ENCODE measurements around the gene TAF4. TPM values are rescaled to one million over a fixed set of nuclear protein-coding genes. Genes with fewer than 3 reads are reported as not detected.
A peak's percentile ranks its signal among the peaks of the same experiment; 100 is the strongest.

Gene TAF4
- polyA plus RNA-seq, 1 donor from 2014 or later = 3.4 TPM

GRCh38 chr20:62018437-62019143, 47.1 kb downstream of the TAF4 start:
- H3K36me3 Mint-ChIP-seq = no peaks in the 10 kb centered on the region
- no peaks in the 10 kb centered on the region for H3K9me3 Mint-ChIP-seq
- H3K27ac Mint-ChIP-seq = no peak overlapping the region
- H3K27me3 Mint-ChIP-seq = no peaks in the 10 kb centered on the region
- peaks cover 0 to 16% (median 11%) of the 10 kb centered on the region in 3 donors for H3K4me1 Mint-ChIP-seq
- H3K4me3 Mint-ChIP-seq = no peak overlapping the region

- Mint-ChIP-seq H3K4me1 (peaks cover 0 to 15% (median 9%) of the 10 kb centered on the region in 3 donors), H3K27ac (no peak overlapping the region), H3K4me3 (no peak overlapping the region), H3K36me3 (peaks cover 2% of the 10 kb centered on the region), H3K9me3 (no peaks in the 10 kb centered on the region), H3K27me3 (no peaks in the 10 kb centered on the region)
These were observed 50.0 kb downstream of the TAF4 start for GRCh38 chr20:62015540-62016288.

GRCh38 chr20:62014889-62015537, 50.7 kb downstream of the TAF4 start:
- Mint-ChIP-seq H3K36me3 (peaks cover 2% of the 10 kb centered on the region), H3K4me1 (peaks cover 0 to 10% (median 8%) of the 10 kb centered on the region in 3 donors), H3K27ac (no peak overlapping the region), H3K27me3 (no peaks in the 10 kb centered on the region), H3K9me3 (no peaks in the 10 kb centered on the region), H3K4me3 (no peak overlapping the region)

GRCh38 chr20:62014488-62014775, 51.2 kb downstream of the TAF4 start:
- H3K36me3 Mint-ChIP-seq = peaks cover 2% of the 10 kb centered on the region
- no peak overlapping the region for H3K4me3 Mint-ChIP-seq
- peak overlapping the region in 1 of 3 donors; percentile 63 for H3K27ac Mint-ChIP-seq
- H3K4me1 Mint-ChIP-seq = peaks cover 0 to 10% (median 8%) of the 10 kb centered on the region in 3 donors
- no peaks in the 10 kb centered on the region for H3K9me3 Mint-ChIP-seq
- H3K27me3 Mint-ChIP-seq = no peaks in the 10 kb centered on the region

- Mint-ChIP-seq H3K27ac (no peak overlapping the region), H3K9me3 (no peaks in the 10 kb centered on the region), H3K4me1 (peaks cover 0 to 6% (median 5%) of the 10 kb centered on the region in 3 donors), H3K4me3 (no peak overlapping the region), H3K27me3 (no peaks in the 10 kb centered on the region), H3K36me3 (peaks cover 2% of the 10 kb centered on the region)
These were observed 53.0 kb downstream of the TAF4 start for GRCh38 chr20:62012631-62013030.

- Mint-ChIP-seq H3K27ac (no peak overlapping the region), H3K36me3 (peaks cover 2% of the 10 kb centered on the region), H3K27me3 (no peaks in the 10 kb centered on the region), H3K9me3 (no peaks in the 10 kb centered on the region), H3K4me3 (no peak overlapping the region), H3K4me1 (peaks cover 0 to 6% (median 5%) of the 10 kb centered on the region in 3 donors)
These were observed 53.6 kb downstream of the TAF4 start for GRCh38 chr20:62011938-62012534.

GRCh38 chr20:62011403-62011790, 54.3 kb downstream of the TAF4 start:
- Mint-ChIP-seq H3K27me3 (no peaks in the 10 kb centered on the region), H3K27ac (peak overlapping the region in 2 of 3 donors; percentile 47 to 59), H3K36me3 (peaks cover 2% of the 10 kb centered on the region), H3K4me1 (peaks cover 0 to 6% (median 5%) of the 10 kb centered on the region in 3 donors), H3K9me3 (no peaks in the 10 kb centered on the region), H3K4me3 (peak overlapping the region in 1 of 4 donors; percentile 60)

GRCh38 chr20:62010551-62011402, 54.9 kb downstream of the TAF4 start:
- Mint-ChIP-seq H3K27me3 (no peaks in the 10 kb centered on the region), H3K36me3 (peaks cover 2% of the 10 kb centered on the region), H3K9me3 (no peaks in the 10 kb centered on the region), H3K4me3 (peak overlapping the region in 1 of 4 donors; percentile 60), H3K4me1 (peaks cover 0 to 6% (median 5%) of the 10 kb centered on the region in 3 donors), H3K27ac (peak overlapping the region in 2 of 3 donors; percentile 47 to 59)

GRCh38 chr20:62009869-62010445, 55.7 kb downstream of the TAF4 start:
- H3K27me3 Mint-ChIP-seq = no peaks in the 10 kb centered on the region
- peaks cover 0 to 6% (median 5%) of the 10 kb centered on the region in 3 donors for H3K4me1 Mint-ChIP-seq
- no peak overlapping the region for H3K27ac Mint-ChIP-seq
- peaks cover 2% of the 10 kb centered on the region for H3K36me3 Mint-ChIP-seq
- no peaks in the 10 kb centered on the region for H3K9me3 Mint-ChIP-seq
- H3K4me3 Mint-ChIP-seq = no peak overlapping the region

GRCh38 chr20:62009322-62009721, 56.4 kb downstream of the TAF4 start:
- H3K9me3 Mint-ChIP-seq = no peaks in the 10 kb centered on the region
- H3K27me3 Mint-ChIP-seq = no peaks in the 10 kb centered on the region
- peaks cover 2% of the 10 kb centered on the region for H3K36me3 Mint-ChIP-seq
- H3K27ac Mint-ChIP-seq = no peak overlapping the region
- H3K4me3 Mint-ChIP-seq = no peak overlapping the region
- peaks cover 0 to 6% (median 5%) of the 10 kb centered on the region in 3 donors for H3K4me1 Mint-ChIP-seq

GRCh38 chr20:62008643-62009183, 57.0 kb downstream of the TAF4 start:
- peaks cover 2% of the 10 kb centered on the region for H3K36me3 Mint-ChIP-seq
- peaks cover 0 to 6% (median 5%) of the 10 kb centered on the region in 3 donors for H3K4me1 Mint-ChIP-seq
- H3K27ac Mint-ChIP-seq = no peak overlapping the region
- H3K9me3 Mint-ChIP-seq = no peaks in the 10 kb centered on the region
- H3K27me3 Mint-ChIP-seq = no peaks in the 10 kb centered on the region
- H3K4me3 Mint-ChIP-seq = no peak overlapping the region

- H3K4me3 Mint-ChIP-seq = no peak overlapping the region
These were observed 58.5 kb downstream of the TAF4 start for GRCh38 chr20:62007127-62007647.

GRCh38 chr20:62006482-62006881, 59.2 kb downstream of the TAF4 start:
- Mint-ChIP-seq H3K4me3 (no peak overlapping the region), H3K27ac (no peak overlapping the region), H3K9me3 (no peaks in the 10 kb centered on the region), H3K36me3 (peaks cover 6% of the 10 kb centered on the region), H3K27me3 (no peaks in the 10 kb centered on the region), H3K4me1 (peaks cover 0 to 6% (median 3%) of the 10 kb centered on the region in 3 donors)

More at GRCh38 chr20:62007127-62007647, 58.5 kb downstream of the TAF4 start:
- Mint-ChIP-seq H3K27me3 (no peaks in the 10 kb centered on the region), H3K4me1 (peaks cover 0 to 6% (median 3%) of the 10 kb centered on the region in 3 donors), H3K27ac (no peak overlapping the region), H3K36me3 (peaks cover 3% of the 10 kb centered on the region), H3K9me3 (no peaks in the 10 kb centered on the region)
